HG03469 (cell line): ENCODE measurements around the gene HKDC1.
"Not testable (repeated sequence)": the region's sequence is repeated elsewhere in the genome, so short reads cannot be mapped to it uniquely, and the experiment has no call there.

Experiments used
- ATAC-seq: cut with Tn5 transposase; IDR thresholded peaks from one replicate; pipeline ENCODE4 v1.9.1; 2021; ENCODE audit warnings: mild to moderate bottlenecking, moderate library complexity, moderate number of reproducible peaks; ENCODE audit not compliant: unreplicated experiment

Gene HKDC1

DNA sequence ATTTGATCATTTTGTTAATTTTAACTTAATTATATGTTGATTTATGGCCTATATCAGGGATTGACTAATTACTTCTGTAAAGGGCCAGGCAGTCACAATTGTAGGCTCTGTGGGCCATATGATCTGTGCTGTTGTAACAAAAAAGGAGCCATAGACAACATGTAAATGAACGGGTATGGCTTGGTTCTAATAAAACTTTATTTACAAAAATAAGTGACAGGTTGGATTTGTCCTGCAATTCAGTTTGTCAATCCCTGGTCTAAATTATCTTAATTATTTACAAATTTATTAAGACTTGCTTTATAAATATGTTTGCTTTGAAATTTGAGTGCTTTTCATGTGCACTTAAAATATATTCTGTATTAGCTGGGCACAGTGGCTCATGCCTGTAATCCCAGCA lies 55.3 kb downstream of the HKDC1 start:
- ATAC-seq: no peak

DNA sequence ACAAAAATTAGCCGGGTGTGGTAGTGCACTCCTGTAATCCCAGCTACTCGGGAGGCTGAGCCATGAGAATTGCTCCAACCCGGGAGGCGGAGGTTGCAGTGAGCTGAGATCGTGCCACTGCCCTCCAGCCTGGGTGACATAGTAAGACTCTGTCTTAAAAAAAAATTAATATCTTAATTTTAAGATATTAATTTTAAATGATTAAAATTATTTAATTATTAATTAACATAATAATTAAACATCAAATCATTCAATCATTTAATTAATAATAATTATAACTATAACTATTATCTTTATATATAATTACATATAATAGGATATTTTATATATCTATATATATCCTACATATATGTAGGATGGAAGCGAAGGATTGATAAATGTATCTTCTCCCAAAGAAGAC lies 56.4 kb downstream of the HKDC1 start:
- no peak for ATAC-seq

DNA sequence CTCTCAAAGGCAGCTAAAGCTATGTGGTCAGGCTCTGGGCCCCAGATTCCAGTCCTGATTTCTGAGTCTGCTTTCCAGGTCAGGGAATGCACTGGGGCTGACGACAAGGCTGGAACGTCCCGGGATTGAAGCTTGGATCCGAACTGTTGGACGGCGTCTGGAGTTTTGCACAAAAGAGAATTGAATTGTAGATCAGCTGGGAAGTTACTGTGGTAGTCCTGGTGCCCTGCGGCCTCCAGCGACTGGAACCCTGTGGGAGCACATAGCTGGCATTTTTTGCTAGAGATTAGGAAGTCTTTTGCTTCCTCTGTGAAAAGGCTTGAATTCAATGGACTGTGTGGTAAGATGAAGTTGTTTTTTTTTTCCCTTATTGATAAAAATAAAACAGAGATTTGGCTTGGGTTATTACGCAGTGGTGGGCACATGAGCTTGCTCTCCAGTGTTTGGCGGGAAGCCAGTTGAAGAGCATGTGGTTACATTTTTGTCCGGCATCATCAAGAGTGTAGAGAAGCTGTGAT lies 58.4 kb downstream of the HKDC1 start, which contains the start of gene HK1:
Gene HK1, plus strand, starts transcription at position 51 of the 518 bp plus-strand sequence.
- ATAC-seq: no peak

DNA sequence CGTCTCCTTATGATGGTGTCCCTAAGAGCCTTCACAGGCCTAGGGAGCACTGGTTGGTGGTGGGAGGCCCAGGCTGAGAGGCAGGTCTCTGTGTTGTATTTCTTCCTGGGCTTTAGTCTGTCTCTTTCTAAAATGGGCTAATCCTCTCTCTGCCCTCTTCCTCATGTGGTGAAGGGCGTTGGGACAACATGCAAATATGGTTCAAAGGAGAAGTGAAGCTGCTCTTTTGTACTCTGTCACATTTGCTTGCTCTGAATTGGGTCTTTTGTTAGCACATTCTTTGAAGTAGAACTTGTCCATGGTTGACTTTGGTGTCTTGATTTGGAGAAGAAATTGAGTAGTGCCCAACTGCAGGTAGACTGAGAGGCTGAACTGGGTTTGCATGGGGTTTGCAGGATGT lies 59.0 kb downstream of the HKDC1 start:
- ATAC-seq: no peak

DNA sequence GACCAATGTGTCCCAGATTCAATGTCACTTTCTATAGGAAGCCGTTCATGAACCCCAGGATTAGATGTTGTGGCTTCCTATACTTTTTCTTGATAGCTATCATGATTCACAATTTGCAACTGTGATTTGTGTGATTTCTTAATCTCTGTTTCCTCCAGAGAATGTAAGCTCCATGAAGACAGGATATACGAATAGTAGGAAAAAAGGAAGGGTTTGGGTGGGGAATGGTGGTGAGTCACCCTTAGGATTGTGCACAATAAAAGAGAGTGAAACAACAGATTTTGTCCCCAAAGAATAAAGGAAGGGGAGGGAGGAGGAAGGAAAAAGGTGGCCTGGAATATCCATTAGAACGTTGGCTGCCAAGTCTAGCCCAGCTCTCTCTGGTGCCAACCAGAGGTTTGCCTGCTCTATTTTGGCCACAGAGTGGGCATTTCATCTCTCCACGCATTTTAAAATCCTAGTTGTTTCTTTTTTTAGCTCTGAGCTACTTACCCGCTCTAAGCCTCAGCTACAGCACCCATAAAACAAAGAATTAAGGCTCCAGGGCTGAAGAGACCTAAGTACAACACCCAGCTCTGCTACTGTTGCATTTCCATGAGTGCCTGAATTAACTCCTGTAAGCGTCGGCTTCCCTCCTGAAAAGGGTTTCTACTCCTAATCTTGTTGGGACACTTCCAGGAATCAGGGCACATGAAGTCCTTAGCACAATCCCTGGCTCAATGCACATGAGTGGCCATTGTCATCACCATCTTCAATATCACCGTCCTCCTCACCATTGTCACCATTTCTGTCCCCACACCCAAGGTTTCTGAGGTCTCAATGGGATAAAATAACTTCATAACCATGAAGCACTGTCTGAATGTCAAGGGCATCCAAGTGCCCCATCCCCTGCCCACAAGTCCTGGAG lies 61.6 kb downstream of the HKDC1 start:
- ATAC-seq: no peak

DNA sequence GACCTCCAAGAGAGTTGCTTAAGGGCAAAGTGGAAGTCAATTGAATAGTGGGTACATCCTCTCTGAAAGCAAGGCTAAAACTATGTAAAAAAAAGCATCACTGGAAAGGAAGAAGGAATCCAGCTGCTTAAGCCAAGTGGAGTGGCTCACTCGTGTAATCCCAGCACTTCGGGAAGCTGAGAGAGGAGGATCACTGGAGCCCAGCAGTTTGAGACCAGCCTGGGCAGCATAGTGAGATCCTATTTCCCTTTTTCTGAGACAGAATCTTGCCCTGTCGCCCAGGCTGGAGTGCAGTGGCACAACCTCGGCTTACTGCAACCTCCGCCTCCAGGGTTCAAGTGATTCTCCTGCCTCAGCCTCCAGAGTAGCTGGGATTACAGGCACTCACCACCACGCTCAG lies 64.3 kb downstream of the HKDC1 start:
- not testable (repeated sequence) for ATAC-seq

DNA sequence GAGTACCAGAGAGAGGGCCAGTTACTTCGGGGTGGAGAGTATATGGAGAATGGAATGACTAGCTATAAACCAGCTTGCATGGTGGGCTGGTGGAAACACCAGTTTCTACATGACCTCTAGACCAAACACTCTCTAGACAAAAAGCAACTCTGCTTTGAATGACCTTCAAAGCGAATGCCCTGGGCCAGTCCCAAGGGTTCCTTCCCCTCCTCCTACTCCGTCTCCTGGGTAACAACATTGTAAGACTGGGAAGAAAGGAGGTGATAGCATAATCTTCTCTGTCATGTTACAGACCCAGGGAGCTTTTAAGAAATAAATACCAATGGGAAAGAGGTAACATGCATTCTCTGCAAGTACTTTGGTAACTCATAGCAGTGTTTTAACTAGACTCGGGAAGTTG lies 65.6 kb downstream of the HKDC1 start:
- ATAC-seq: no peak

DNA sequence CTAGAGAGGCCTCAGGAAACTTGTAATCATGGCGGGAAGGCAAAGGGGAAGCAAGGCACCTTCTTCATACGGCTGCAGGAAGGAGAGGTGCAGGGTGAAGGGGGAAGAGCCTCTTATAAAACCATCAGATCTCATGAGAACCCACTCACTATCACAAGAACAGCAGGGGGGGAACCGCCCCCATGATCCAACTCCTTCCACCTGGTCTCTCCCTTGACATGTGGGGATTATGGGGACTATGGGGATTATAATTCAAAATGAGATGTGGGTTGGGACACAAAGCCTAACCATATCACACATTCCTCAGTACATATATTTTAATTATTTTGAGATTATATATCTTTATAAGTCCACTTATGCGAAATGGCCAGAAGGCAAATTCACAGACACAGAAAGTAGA lies 67.0 kb downstream of the HKDC1 start:
- ATAC-seq: no peak

DNA sequence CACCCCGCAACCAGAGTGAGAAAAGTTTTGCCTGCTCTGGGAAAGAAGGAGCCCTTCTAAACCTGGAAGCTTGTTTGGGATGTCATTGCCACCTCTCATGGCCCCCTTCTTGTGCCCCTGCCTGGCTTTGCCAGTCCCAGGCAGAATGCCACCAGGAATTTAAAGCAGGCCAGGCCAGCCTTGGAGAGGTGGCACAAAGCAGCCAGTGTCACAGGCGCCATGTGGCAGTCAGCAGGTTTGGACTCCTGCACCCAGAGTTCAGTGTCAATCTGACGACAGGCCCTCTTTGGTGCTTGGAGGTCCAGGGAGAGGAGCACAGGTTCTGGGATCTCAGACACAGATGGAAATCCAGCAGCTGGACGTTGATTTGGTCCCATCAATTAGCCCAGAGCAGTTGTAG lies 70.9 kb downstream of the HKDC1 start:
- no peak for ATAC-seq

DNA sequence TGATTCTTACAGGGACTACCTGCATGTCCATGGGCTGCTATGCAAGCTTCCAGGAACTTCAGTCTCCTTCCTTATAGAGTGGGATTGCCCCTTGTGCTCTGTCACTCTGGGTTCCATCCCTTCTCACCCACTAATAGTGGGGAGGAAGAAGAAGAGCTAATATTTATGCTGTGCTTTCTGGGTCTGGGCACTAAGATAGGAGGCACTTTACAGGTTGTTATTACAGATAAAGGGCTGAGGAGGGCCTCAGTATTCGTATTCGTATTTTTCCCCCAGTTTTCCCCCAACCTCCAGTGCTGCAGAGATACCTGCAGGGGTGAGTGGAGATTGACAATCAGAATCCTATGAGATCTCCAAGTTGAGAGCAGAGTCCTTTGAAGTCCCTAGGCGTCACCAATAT lies 72.3 kb downstream of the HKDC1 start:
- no peak for ATAC-seq

DNA sequence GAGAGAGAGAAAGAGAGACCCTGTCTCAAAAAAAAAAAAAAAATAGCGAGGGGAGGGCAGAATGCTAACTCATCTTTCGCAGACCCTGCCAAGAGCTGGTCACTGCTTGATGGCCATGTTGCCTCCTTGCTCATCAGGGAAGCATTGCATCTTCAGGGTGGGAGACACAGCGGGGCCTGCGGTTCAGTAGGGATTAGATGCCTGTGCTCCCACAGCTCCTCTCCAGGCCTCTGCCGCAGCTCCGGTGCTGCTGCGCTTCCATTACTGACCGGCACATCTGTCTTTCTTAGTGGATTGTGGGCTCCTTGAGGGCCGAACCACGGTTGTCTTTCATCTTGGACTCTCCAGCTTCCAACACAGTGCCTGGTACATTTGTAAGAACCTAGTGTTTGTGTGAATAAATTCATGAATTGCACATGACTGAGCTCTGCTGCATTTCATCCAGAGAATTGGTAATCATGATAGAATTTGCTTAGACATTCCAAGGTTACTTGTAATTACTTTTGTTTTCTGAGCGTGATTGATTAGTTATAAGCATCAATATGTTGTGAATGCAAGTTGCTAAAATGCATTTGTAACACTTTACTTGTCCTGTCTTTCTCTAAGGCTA lies 75.0 kb downstream of the HKDC1 start:
- no peak for ATAC-seq

DNA sequence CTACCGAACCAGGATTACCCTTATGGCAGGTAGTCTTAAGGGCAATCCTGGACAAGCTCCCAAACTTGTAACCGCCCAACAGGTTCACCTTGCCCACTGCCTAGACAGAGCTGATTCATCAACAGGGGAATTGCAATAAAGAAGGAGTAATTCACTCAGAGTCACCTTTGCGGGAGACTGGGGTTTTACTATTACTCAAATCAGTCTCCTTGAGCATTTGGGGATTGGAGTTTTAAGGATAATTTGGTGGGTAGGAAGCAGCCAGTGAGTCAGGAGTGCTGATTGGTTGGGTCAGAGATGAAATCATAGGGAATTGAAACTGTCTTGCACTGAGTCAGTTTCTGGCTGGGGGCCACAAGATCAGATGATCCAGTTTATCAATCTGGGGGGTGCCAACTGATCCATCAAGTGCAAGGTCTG lies 83.5 kb downstream of the HKDC1 start:
- ATAC-seq: no peak

DNA sequence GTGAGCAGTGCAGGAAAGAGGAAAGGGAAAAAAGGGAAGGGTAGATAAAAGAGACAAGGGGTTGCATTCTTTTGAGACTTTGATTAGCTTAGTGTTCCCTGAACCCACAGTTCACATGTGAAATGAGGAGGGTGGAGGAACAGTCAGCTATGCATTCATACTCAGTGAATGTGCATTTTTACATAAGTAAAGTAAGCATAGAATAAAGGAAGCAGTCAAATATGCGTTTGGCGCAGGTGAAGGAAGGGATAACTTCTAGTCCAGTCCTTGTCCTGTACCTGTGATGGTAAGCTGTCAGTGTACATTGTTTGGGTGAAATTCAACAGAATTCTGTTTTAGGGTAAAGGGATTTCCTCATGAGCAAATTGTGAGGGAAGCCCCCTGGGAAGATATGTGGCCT lies 86.3 kb downstream of the HKDC1 start:
- ATAC-seq: no peak

DNA sequence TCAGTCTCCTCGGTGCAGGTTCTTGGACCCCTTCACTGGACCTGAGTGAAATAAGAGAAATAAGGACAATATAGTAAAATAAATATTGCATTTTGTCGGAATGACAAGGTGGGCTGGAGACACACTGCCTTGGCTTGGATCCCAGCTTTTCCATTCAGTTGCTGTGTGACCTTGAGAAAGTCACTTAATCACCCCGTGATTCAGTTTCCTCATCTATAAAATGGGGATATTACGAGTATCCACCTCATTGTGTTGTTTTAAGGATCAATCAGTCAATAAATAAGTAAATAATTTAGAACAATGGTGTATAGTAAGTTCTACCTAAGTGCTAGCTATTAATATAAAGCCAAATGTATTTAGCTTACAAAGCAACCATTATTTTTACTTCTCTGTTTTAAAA lies 87.3 kb downstream of the HKDC1 start:
- no peak for ATAC-seq

DNA sequence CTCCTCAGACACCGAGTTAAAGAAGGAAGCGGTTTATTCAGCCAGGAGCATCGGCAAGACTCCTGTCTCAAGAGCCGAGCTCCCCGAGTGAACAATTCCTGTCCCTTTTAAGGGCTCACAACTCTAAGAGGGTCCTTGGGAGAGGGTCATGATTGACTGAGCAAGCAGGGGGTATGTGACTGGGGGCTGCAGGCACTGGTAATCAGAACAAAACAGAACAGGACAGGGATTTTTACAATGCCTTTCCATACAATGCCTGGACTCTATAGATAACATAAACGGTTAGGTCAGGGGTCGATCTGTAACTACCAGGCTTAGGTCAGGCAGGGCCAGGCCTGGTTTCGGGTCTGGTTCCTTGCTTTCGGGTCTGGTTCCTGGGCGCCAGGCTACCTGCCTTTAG lies 88.2 kb downstream of the HKDC1 start:
- not testable (repeated sequence) for ATAC-seq

DNA sequence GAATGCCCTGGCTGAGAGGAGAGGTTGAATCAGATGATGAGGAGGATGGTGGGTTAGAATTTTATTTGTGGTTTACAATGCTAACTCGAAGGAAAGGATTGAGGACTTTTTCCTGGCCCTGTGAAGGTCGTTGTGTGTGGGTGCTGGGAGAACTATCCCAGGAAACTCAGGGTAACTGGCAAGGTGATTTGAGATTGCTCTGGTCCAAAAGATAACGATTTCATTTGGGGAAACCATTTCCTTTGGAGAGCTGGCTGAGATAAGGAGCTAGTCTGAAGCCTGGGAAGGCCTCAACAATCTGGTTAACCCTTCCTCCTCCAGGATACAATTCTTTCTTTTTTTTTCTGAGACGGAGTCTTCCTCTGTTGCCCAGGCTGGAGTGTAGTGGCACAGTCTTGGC lies 91.2 kb downstream of the HKDC1 start:
- ATAC-seq: no peak

DNA sequence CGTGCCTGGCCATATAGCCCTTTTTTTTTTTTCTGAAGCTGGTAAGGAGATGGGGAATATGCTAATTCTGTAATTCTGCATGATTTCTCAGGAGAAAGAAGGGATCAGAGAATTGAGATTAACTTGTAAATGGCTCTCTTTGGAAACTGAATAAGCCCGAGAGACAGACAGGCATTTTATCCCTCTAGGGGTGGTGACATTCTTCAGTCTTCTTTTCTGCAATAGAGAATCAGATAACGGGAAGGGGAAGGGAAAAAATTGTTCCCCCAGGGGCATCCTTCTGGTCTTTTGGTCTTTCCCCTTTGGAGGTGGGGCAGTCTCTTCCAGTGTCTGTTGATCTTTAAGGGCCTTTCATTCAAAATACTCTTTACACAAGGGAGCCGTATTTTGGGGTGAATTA lies 92.4 kb downstream of the HKDC1 start:
- no peak for ATAC-seq

DNA sequence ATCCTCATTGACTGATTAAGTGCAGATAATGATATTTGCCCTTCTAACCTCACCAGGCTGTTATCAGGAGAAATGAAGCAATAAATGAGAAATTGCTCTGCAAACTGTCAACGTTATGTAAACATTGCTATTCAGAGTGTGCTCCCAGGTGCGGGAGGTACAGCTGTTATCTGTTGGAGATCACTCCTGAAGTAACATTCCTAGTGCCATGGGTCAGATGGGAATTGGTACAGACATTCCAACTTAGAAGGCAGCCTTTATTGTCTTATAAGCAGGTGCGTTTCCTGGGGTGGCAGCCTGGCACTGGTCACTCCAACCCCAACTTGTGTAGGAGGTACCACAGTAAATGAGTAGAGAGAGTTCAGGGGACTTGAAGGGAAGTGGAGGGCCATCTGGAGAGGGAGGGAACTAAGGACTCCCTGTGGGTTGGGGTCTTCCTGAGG lies 95.0 kb downstream of the HKDC1 start:
- ATAC-seq: no peak

DNA sequence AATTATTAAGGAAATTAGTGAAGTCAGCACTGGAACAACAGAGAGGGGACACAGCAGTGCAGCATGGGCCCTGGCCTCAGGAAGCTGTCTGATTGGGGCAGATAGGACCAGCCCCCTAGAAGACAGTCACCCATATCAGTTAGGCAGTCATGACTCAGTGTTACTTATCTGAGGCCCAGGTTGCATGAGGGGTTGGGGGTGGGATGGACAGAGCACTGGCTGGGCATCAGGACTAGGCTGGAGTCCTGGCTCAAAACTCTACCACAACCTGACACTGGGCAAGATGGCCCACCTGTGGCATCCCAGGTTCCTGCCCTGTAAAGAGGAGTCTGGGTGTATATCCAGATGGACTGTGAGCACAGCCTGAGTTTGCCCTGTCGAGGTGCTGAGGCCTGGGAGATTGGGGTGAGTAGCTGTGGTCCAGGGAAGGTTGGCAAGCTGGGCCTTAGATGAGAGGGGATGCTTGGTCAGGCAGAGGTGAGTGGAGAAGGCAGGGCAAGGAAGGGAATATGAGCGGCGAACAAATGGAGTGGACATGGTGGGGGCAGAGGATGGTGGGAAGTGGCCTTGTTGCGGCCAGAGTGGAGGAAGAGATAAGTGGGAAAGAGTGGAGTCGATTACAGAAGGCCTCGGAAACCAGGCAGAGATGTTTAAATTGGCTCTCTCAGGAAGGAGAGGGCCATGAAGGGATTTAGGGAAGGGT lies 95.6 kb downstream of the HKDC1 start:
- no peak for ATAC-seq

DNA sequence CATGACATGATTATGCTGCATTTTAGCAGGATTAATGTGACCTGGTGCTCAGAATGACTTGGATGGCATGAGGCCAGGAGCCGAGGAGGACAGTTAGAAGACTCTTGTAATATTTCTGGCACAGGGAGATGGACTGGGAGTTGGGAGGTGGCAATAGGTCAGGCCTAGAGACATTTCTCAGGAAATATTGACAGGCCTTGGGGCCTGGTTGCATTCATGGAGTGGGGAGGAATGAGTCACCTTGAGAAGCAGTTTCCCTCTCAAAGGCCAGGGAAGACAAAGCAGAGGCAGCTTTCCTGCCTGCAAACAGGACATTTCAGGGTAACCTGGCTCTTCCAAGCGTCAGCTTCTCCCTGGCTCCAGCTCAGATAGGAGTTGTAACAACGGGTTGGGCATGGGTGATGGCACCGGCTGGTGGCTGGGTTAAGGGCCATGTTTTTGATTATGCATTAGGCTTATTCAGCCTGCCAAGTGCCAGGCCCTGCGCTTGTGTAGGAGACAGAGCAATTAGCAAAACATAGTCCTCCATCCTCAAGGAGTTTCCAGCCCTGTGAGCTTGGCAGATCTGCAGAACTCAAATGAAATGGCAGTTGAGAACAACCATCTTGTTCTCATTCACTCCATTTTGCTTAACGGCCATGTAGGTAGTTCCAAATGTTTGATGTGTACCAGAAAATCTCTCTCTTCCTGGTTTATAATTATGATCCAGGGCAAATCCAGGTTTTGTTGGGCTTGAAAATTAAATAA lies 96.4 kb downstream of the HKDC1 start:
- no peak for ATAC-seq
